Activated CD4-positive, alpha-beta T cell treated with anti-CD3 and anti-CD28 coated beads, Interleukin-2, amount 10 ng/mL, durations not matched to agents 7 days and 5 days (primary cell): Measurements from ENCODE around the gene HMMR. TPM values are rescaled to one million over a fixed set of nuclear protein-coding genes. Genes with fewer than 3 reads are reported as not detected.
"Not testable (repeated sequence)": the region's sequence is repeated elsewhere in the genome, so short reads cannot be mapped to it uniquely, and the experiment has no call there.

Experiments used
- CTCF ChIA-PET: fragments of 350-600 bp; sonication (Branson Sonifier 250); formaldehyde crosslinking; loops from one replicate; lab custom pipeline; 2021; ENCODE audit warnings: antibody characterized with exemption; lab: Charles Lee
- POLR2A ChIA-PET: fragments of 350-600 bp; sonication (Branson Sonifier 250); formaldehyde crosslinking; loops from one replicate; lab custom pipeline; 2021; ENCODE audit warnings: antibody characterized with exemption; lab: Charles Lee
- DNase-seq: peaks from one replicate; pipeline ENCODE4 v3.0.0-alpha.2; 2020
- H3K27ac Mint-ChIP-seq: one replicate; pipeline ENCODE4 v1.8.0; 2021; ENCODE audit warnings: mild to moderate bottlenecking, moderate library complexity, mixed read lengths
- H3K27me3 Mint-ChIP-seq: one replicate; pipeline ENCODE4 v1.8.0; 2021; ENCODE audit warnings: mixed read lengths
- H3K36me3 Mint-ChIP-seq: one replicate; pipeline ENCODE4 v1.8.0; 2021; ENCODE audit warnings: low read depth, mixed read lengths
- H3K4me1 Mint-ChIP-seq: one replicate; pipeline ENCODE4 v1.8.0; 2021; ENCODE audit warnings: mixed read lengths
- H3K4me3 Mint-ChIP-seq: one replicate; pipeline ENCODE4 v1.8.0; 2021; ENCODE audit warnings: mild to moderate bottlenecking, moderate library complexity, mixed read lengths
- H3K9me3 Mint-ChIP-seq: one replicate; pipeline ENCODE4 v1.8.0; 2021; ENCODE audit warnings: mixed read lengths
- total RNA-seq, 2 experiments: library from RNA; stranded (reverse); gene quantifications; one replicate each; pipeline ENCODE4 v1.2.3, GENCODE V29; 2021

The HMMR gene
- total RNA-seq, 2 experiments from 2014 or later: 69.4 to 77.8 TPM

DNA sequence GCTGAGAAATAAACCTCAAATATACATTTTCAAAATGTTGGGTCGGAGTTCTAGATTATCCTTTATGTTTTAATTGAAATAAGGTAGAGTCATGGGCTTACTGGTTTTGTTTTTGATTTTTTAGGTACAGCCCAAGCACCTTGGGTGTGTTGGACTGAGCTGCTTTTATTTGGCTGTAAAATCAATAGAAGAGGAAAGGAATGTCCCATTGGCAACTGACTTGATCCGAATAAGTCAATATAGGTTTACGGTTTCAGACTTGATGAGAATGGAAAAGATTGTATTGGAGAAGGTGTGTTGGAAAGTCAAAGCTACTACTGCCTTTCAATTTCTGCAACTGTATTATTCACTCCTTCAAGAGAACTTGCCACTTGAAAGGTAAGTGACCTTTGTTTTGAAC lies 19.5 kb upstream of the HMMR start:
- no peaks in the 10 kb centered on the region for H3K27me3 Mint-ChIP-seq
- no peak overlapping the region for H3K4me3 Mint-ChIP-seq
- peaks cover 46% of the 10 kb centered on the region for H3K4me1 Mint-ChIP-seq
- peaks cover 43% of the 10 kb centered on the region for H3K36me3 Mint-ChIP-seq
- no peak for DNase-seq
- H3K27ac Mint-ChIP-seq: no peak overlapping the region
- POLR2A ChIA-PET: no interaction called here
- CTCF ChIA-PET: interaction anchor here (1.9 to 3.9 kb wide), 3 partner anchors 10 to 19 kb away, joined by 4 to 28 read pairs (median 5); partner anchors contain the start of genes HMMR and NUDCD2
- H3K9me3 Mint-ChIP-seq: no peaks in the 10 kb centered on the region

- Mint-ChIP-seq H3K27ac (no peak overlapping the region), H3K27me3 (no peaks in the 10 kb centered on the region), H3K4me1 (peaks cover 28% of the 10 kb centered on the region), H3K36me3 (peaks cover 63% of the 10 kb centered on the region), H3K9me3 (no peaks in the 10 kb centered on the region), H3K4me3 (no peak overlapping the region)
- no peak for DNase-seq
- ChIA-PET POLR2A (no interaction called here), CTCF (interaction anchor here (0.8 kb wide), 1 partner anchor 15 kb away, joined by 3 read pairs; the partner anchor contains the start of gene NUDCD2)
These were observed 15.9 kb upstream of the HMMR start for GRCh38 chr5:163444526-163444925.

GRCh38 chr5:163445345-163445744 lies 15.1 kb upstream of the HMMR start:
- peaks cover 65% of the 10 kb centered on the region for H3K36me3 Mint-ChIP-seq
- POLR2A ChIA-PET: no interaction called here
- no peak for DNase-seq
- H3K4me1 Mint-ChIP-seq: peaks cover 23% of the 10 kb centered on the region
- H3K9me3 Mint-ChIP-seq: no peaks in the 10 kb centered on the region
- no peaks in the 10 kb centered on the region for H3K27me3 Mint-ChIP-seq
- H3K4me3 Mint-ChIP-seq: no peak overlapping the region
- CTCF ChIA-PET: interaction anchor here (0.6 to 0.8 kb wide), 2 partner anchors 14 to 17 kb away, joined by 3 to 5 read pairs; partner anchors contain the start of gene NUDCD2
- no peak overlapping the region for H3K27ac Mint-ChIP-seq

DNA sequence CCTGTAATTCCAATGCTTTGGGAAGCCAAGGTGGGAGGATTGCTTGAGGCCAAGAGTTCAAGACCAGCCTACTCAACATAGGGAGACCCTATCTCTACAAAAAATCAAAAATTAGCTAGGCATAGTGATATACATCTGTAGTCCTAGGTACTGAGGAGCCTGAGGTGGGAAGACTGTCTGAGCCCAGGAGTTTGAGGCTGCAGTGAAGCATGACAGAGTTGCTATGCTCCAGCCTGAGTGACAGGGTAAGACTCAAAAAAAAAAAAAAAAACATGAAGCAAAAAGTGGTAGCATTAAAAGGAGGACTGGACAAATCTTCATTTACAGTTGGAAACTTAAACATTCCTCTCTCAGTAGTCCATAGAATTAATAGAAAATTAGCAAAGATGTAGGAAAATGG lies 13.2 kb upstream of the HMMR start:
- H3K4me1 Mint-ChIP-seq: peaks cover 13% of the 10 kb centered on the region
- H3K36me3 Mint-ChIP-seq: peaks cover 67% of the 10 kb centered on the region
- DNase-seq: no peak
- POLR2A ChIA-PET: no interaction called here
- no peak overlapping the region for H3K4me3 Mint-ChIP-seq
- H3K27ac Mint-ChIP-seq: no peak overlapping the region
- no peaks in the 10 kb centered on the region for H3K27me3 Mint-ChIP-seq
- no peaks in the 10 kb centered on the region for H3K9me3 Mint-ChIP-seq
- CTCF ChIA-PET: interaction anchor here (1.9 kb wide), 1 partner anchor 12 kb away, joined by 5 read pairs; no protein-coding TSS in a partner anchor

DNA sequence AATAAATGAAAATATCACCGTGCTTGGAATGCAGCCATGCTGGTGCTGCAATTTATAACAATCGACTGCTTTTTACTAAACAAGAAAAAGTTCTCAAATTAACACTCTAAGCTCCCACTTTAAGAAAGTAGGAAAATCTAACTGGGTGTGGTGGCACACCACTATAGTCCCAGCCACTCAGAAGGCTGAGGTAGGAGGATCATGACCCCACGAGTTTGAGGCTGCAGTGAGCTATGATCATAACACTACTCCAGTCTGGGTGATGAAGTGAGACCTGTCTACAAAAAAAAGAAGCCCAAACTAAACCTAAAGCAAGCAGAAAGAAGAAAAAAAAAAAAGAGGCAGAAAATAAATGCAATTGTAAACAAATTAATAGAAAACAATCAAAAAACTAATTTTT lies 12.6 kb upstream of the HMMR start:
- H3K27me3 Mint-ChIP-seq: no peaks in the 10 kb centered on the region
- H3K4me1 Mint-ChIP-seq: peaks cover 11% of the 10 kb centered on the region
- H3K36me3 Mint-ChIP-seq: peaks cover 64% of the 10 kb centered on the region
- CTCF ChIA-PET: interaction anchor here (0.6 to 1.9 kb wide), 4 partner anchors 9 to 12 kb away, joined by 3 to 5 read pairs (median 3); partner anchors contain the start of genes HMMR and NUDCD2
- POLR2A ChIA-PET: no interaction called here
- no peak overlapping the region for H3K27ac Mint-ChIP-seq
- H3K9me3 Mint-ChIP-seq: no peaks in the 10 kb centered on the region
- DNase-seq: no peak
- no peak overlapping the region for H3K4me3 Mint-ChIP-seq

- DNase-seq: no peak
- Mint-ChIP-seq H3K36me3 (peaks cover 65% of the 10 kb centered on the region), H3K27ac (no peak overlapping the region), H3K27me3 (no peaks in the 10 kb centered on the region), H3K9me3 (no peaks in the 10 kb centered on the region), H3K4me1 (peaks cover 11% of the 10 kb centered on the region), H3K4me3 (no peak overlapping the region)
- CTCF ChIA-PET: interaction anchor here (0.6 to 1.0 kb wide), 3 partner anchors 9 to 12 kb away, joined by 3 read pairs; partner anchors contain the start of genes HMMR and NUDCD2
- POLR2A ChIA-PET: no interaction called here
These were observed 11.9 kb upstream of the HMMR start for GRCh38 chr5:163448491-163448890.

DNA sequence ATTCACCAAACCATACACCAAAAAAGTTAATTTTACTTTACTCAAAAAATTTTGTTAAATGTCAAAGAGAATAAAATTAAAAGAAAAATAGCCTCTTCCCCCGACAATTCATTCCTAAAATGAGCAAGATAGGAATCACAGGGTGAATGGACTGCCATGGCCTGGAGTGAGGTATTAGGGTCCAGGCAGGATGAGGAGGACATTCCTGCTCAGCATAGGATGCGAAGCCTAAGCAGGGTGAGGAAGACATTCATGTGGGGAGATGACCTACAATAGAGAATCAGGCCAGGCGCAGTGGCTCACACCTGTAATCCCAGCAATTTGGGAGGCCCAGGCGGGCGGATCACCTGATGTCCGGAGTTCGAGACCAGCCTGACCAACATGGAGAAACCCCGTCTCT lies 8.9 kb upstream of the HMMR start:
- Mint-ChIP-seq H3K4me3 (no peak overlapping the region), H3K36me3 (peaks cover 72% of the 10 kb centered on the region), H3K9me3 (no peaks in the 10 kb centered on the region), H3K4me1 (peaks cover 28% of the 10 kb centered on the region), H3K27me3 (no peaks in the 10 kb centered on the region), H3K27ac (no peak overlapping the region)
- CTCF ChIA-PET: interaction anchor here (1.4 kb wide), 1 partner anchor 9 kb away, joined by 4 read pairs; no protein-coding TSS in a partner anchor
- no peak for DNase-seq
- POLR2A ChIA-PET: no interaction called here

- no peak for DNase-seq
- Mint-ChIP-seq H3K4me1 (peaks cover 28% of the 10 kb centered on the region), H3K36me3 (peaks cover 61% of the 10 kb centered on the region), H3K27me3 (no peaks in the 10 kb centered on the region), H3K27ac (no peak overlapping the region), H3K4me3 (no peak overlapping the region), H3K9me3 (no peaks in the 10 kb centered on the region)
- POLR2A ChIA-PET: no interaction called here
- CTCF ChIA-PET: interaction anchor here (1.8 kb wide), 1 partner anchor 12 kb away, joined by 3 read pairs; no protein-coding TSS in a partner anchor
These were observed 6.7 kb upstream of the HMMR start for GRCh38 chr5:163453705-163454104.

GRCh38 chr5:163455406-163455805 lies 5.0 kb upstream of the HMMR start:
- H3K27me3 Mint-ChIP-seq, H3K27ac Mint-ChIP-seq, DNase-seq, H3K9me3 Mint-ChIP-seq, POLR2A ChIA-PET, H3K4me3 Mint-ChIP-seq: not testable (repeated sequence)
- H3K4me1 Mint-ChIP-seq: peaks cover 30% of the 10 kb centered on the region
- CTCF ChIA-PET: interaction anchor here (0.6 to 1.8 kb wide), 3 partner anchors 13 to 233 kb away, joined by 3 to 4 read pairs (median 4); no protein-coding TSS in a partner anchor
- peaks cover 51% of the 10 kb centered on the region for H3K36me3 Mint-ChIP-seq

DNA sequence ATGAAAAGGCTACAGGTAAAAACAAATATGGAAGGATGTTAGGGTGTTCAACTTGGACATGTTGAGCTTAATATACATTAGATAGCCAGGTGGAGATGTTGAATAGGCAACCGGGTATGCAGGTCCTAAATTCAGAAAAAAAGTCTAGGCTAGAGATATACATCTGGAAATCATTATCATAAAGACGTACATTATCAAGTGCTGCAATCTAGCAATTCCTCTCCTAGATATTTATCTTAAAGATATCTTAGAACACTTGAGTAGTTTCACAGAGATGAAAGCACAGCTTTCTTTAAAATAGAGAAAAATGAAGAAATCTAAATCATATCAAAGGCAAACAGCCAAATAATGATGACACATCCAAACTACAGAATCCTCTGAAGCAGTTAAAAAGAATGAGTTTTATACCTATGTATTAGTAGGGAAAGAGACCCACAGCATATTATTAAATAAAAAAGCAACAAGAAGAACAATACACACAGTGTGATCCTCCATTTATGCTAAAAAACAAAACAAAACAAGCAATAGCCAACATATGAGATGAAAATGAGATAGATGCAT lies 4.3 kb upstream of the HMMR start:
- Mint-ChIP-seq H3K27me3 (no peaks in the 10 kb centered on the region), H3K4me3 (no peak overlapping the region), H3K9me3 (no peaks in the 10 kb centered on the region), H3K36me3 (peaks cover 48% of the 10 kb centered on the region), H3K27ac (peak overlapping the region; percentile 10), H3K4me1 (peaks cover 30% of the 10 kb centered on the region)
- ChIA-PET POLR2A (interaction anchor here (0.7 kb wide), 1 partner anchor 14 kb away, joined by 3 read pairs; no protein-coding TSS in a partner anchor), CTCF (interaction anchor here (0.6 to 1.8 kb wide), 2 partner anchors 14 to 233 kb away, joined by 4 to 5 read pairs; no protein-coding TSS in a partner anchor)
- no peak for DNase-seq

- Mint-ChIP-seq H3K9me3 (no peaks in the 10 kb centered on the region), H3K27me3 (no peaks in the 10 kb centered on the region), H3K4me1 (peaks cover 32% of the 10 kb centered on the region), H3K4me3 (no peak overlapping the region), H3K27ac (peak overlapping the region; percentile 7), H3K36me3 (peaks cover 46% of the 10 kb centered on the region)
- POLR2A ChIA-PET: interaction anchor here (0.7 kb wide), 1 partner anchor 14 kb away, joined by 3 read pairs; no protein-coding TSS in a partner anchor
- CTCF ChIA-PET: interaction anchor here (1.8 kb wide), 1 partner anchor 15 kb away, joined by 5 read pairs; no protein-coding TSS in a partner anchor
- DNase-seq: no peak
These were observed 3.6 kb upstream of the HMMR start for GRCh38 chr5:163456840-163457239.

GRCh38 chr5:163458778-163459385 lies 1.6 kb upstream of the HMMR start:
- Mint-ChIP-seq H3K27me3 (no peaks in the 10 kb centered on the region), H3K36me3 (peaks cover 42% of the 10 kb centered on the region), H3K9me3 (no peaks in the 10 kb centered on the region), H3K4me1 (peaks cover 49% of the 10 kb centered on the region), H3K27ac (peak overlapping the region; percentile 99), H3K4me3 (peak overlapping the region; percentile 91)
- ChIA-PET CTCF (interaction anchor here (0.6 to 4.7 kb wide), 6 partner anchors 12 to 49 kb away, joined by 3 to 28 read pairs (median 4); partner anchors contain the start of gene CCNG1), POLR2A (interaction anchor here (1.1 to 1.4 kb wide), 2 partner anchors 44 to 47 kb away, joined by 3 read pairs; partner anchors contain the start of gene MAT2B)
- DNase-seq: no peak
